Adrenal gland (tissue), 12 donors: ENCODE data around the gene KCNK18. TPM values are rescaled to one million over a fixed set of nuclear protein-coding genes. Genes with fewer than 3 reads are reported as not detected.

Experiments used
- DNase-seq, 7 donors: peaks; one replicate each; pipeline ENCODE4 v3.0.0-alpha.2; 2019 to 2020
- H3K27ac ChIP-seq, 5 donors: fragments of 200-600 bp; sonication (generic) in 4 of 5; 1 replicate in 3 of 5; 2 replicates in 2 of 5; pipeline versions ENCODE4 v1.5.1 to v1.8.0; 2016 to 2020; ENCODE audit warnings: mild to moderate bottlenecking in 1 of 5
- H3K27me3 ChIP-seq: fragments of 200-600 bp; 2 replicates; pipeline ENCODE4 v1.8.0; 2021
- H3K36me3 ChIP-seq, 2 donors: fragments of 200-600 bp; replicated peaks in 1 of 2; 1 replicate in 1 of 2; 2 replicates in 1 of 2; pipeline versions ENCODE4 v1.5.1 to v1.8.0; 2018 to 2022
- H3K4me1 ChIP-seq, 2 donors: fragments of 200-600 bp; replicated peaks in 1 of 2; 1 replicate in 1 of 2; 2 replicates in 1 of 2; pipeline versions ENCODE4 v1.5.1 to v1.8.0; 2018 to 2021
- H3K4me3 ChIP-seq, 4 donors: fragments of 200-600 bp; sonication (generic) in 3 of 4; one replicate each; pipeline ENCODE4 v1.5.1; 2016 to 2018
- H3K9me3 ChIP-seq, 3 donors: fragments of 200-600 bp; sonication (generic) in 1 of 3; replicated peaks in 1 of 3; 1 replicate in 2 of 3; 2 replicates in 1 of 3; pipeline versions ENCODE4 v1.5.1 to v1.8.0; 2016 to 2021
- CTCF ChIP-seq, 6 experiments: fragments of 450-650 bp in 4 of 6; fragments of 200-600 bp in 2 of 6; sonication (generic) in 1 of 6; IDR thresholded peaks; 1 replicate in 5 of 6; 2 replicates in 1 of 6; pipeline versions ENCODE4 v1.5.1 to v1.8.0; 2016 to 2021; ENCODE audit warnings: antibody characterized with exemption in 6 of 6, mild to moderate bottlenecking in 2 of 6, moderate library complexity in 1 of 6
- POLR2A ChIP-seq, 2 donors: fragments of 450-650 bp; IDR thresholded peaks; one replicate each; pipeline ENCODE4 v1.6.1; 2017; ENCODE audit warnings: antibody characterized with exemption in 2 of 2, mild to moderate bottlenecking in 2 of 2, moderate library complexity in 1 of 2
- WGBS, 4 donors: extraction: QIAGEN DNeasy Blood & Tissue Kit in 2 of 4; methylation state at CpG; one replicate each; pipeline versions ENCODE4 v1.1.5 to v1.1.7; 2013 to 2017; 5-methylcytosine and 5-hydroxymethylcytosine counted together
- intact Hi-C, 2 donors: fragments of 100-400 bp; cut with DNase I; formaldehyde crosslinking; loops; one replicate each; pipeline versions ENCODE4 v1.14.1 to v1.15.0; 2022 to 2023
- polyA plus RNA-seq, 3 donors: library from polyadenylated mRNA; stranded (reverse); fragments of 200-250 nt in 2 of 3; fragments of 350-450 nt in 1 of 3; fragmentation: Illumina TruSeq in 1 of 3; extraction: RNeasy Lipid Tissue Mini Kit (QIAGEN cat#74804) in 1 of 3; gene quantifications; one replicate each; pipeline ENCODE4 v1.2.3, GENCODE V29; 2013 to 2014
- total RNA-seq, 9 donors: library from RNA; depleted of rRNA in 4 of 9; stranded (reverse); fragments of >200 nt in 4 of 9; fragments of 120-200 nt in 1 of 9; fragmentation: NEBNext Ultra II Directional in 1 of 9; extraction: Animal tissue kit (Norgen Biotek cat#: 25700) in 1 of 9; gene quantifications; one replicate each; pipeline versions ENCODE4 v1.1.0 to v1.2.4, GENCODE V29; 2013 to 2023
- donor health status: healthy with polysubstance abuse.
- donor health status: Bipolar disorder and iron deficiency.
- donor health status: DM: yes; HTN: yes; CAD: no.
- donor health status: DM: no; HTN: no; CAD: no.
- donor health status: DM: no; HTN: no; CAD: no.
- donor health status: DM: yes; HTN: yes; CAD: no.

Gene KCNK18
- total and polyA plus RNA-seq, 12 donors, result not detected

- H3K4me3 ChIP-seq, result no peak overlapping the region
- TF ChIP-seq POLR2A (IDR thresholded peaks at IDR 0.05), result no peak
- no peak for TF ChIP-seq CTCF (IDR thresholded peaks at IDR 0.05)
- H3K27ac ChIP-seq, result peak overlapping the region in 1 of 5 donors; percentile 41
- peaks cover 31% of the 10 kb centered on the region for H3K27me3 ChIP-seq
- no peak for DNase-seq
- no peaks in the 10 kb centered on the region for H3K36me3 ChIP-seq
- intact Hi-C loops, result no loop called here
- peaks cover 4 to 5% of the 10 kb centered on the region in 2 donors for H3K4me1 ChIP-seq
- no peaks in the 10 kb centered on the region for H3K9me3 ChIP-seq
- 75 to 85% (median 79%) methylated on average over 8 of the region's 8 CpGs for WGBS, 4 donors
These were observed 45.2 kb downstream of the KCNK18 start for GRCh38 chr10:117242463-117242832.

GRCh38 chr10:117246997-117247671 is 49.8 kb downstream of the KCNK18 start:
- intact Hi-C loops, result no loop called here
- H3K27ac ChIP-seq, result no peak overlapping the region
- no peak overlapping the region for H3K4me3 ChIP-seq
- peaks cover 22% of the 10 kb centered on the region for H3K27me3 ChIP-seq
- no peaks in the 10 kb centered on the region for H3K36me3 ChIP-seq
- WGBS, 4 donors, result 80 to 84% (median 83%) methylated on average over 3 of the region's 3 CpGs
- no peaks in the 10 kb centered on the region for H3K9me3 ChIP-seq
- TF ChIP-seq CTCF (IDR thresholded peaks at IDR 0.05), result no peak
- no peak for DNase-seq
- no peaks in the 10 kb centered on the region for H3K4me1 ChIP-seq

GRCh38 chr10:117248750-117249465 is 51.6 kb downstream of the KCNK18 start:
- Histone ChIP-seq H3K4me3 (no peak overlapping the region), H3K36me3 (no peaks in the 10 kb centered on the region), H3K4me1 (no peaks in the 10 kb centered on the region), H3K27me3 (peaks cover 17% of the 10 kb centered on the region), H3K27ac (peak overlapping the region in 1 of 5 donors; percentile 30), H3K9me3 (no peaks in the 10 kb centered on the region)
- WGBS, 4 donors, result 38 to 43% (median 42%) methylated on average over 10 of the region's 10 CpGs
- intact Hi-C loops, result no loop called here
- DNase-seq, result no peak
- TF ChIP-seq POLR2A (IDR thresholded peaks at IDR 0.05) (no peak), CTCF (IDR thresholded peaks at IDR 0.05) (no peak)

- Histone ChIP-seq H3K27ac (peak overlapping the region in 1 of 5 donors; percentile 30), H3K27me3 (peaks cover 17% of the 10 kb centered on the region), H3K4me1 (no peaks in the 10 kb centered on the region), H3K9me3 (no peaks in the 10 kb centered on the region), H3K4me3 (no peak overlapping the region), H3K36me3 (no peaks in the 10 kb centered on the region)
- WGBS, 4 donors, result 53 to 72% (median 71%) methylated on average over 6 of the region's 6 CpGs
- DNase-seq, result no peak
- intact Hi-C loops, result no loop called here
- no peak for TF ChIP-seq POLR2A (IDR thresholded peaks at IDR 0.05)
- no peak for TF ChIP-seq CTCF (IDR thresholded peaks at IDR 0.05)
These were observed 52.3 kb downstream of the KCNK18 start for GRCh38 chr10:117249493-117250093.
